Tibial nerve (tissue), 4 donors: ENCODE measurements around the gene FNDC3A. TPM values are rescaled to one million over a fixed set of nuclear protein-coding genes. Genes with fewer than 3 reads are reported as not detected.

Experiments used
- DNase-seq, 2 donors: peaks; one replicate each; pipeline ENCODE4 v3.0.0-alpha.2; 2019; ENCODE audit warnings: low spot score in 2 of 2
- H3K27ac ChIP-seq, 4 donors: fragments of 200-600 bp; sonication (generic) in 3 of 4; one replicate each; pipeline ENCODE4 v1.5.1; 2017 to 2019; ENCODE audit warnings: mild to moderate bottlenecking in 1 of 4
- H3K27me3 ChIP-seq, 2 donors: fragments of 200-600 bp; sonication (generic) in 1 of 2; one replicate each; pipeline versions ENCODE4 v1.5.1 to v1.6.0; 2017 to 2019
- H3K36me3 ChIP-seq, 3 donors: fragments of 200-600 bp; sonication (generic); one replicate each; pipeline ENCODE4 v1.5.1; 2018 to 2019
- H3K4me1 ChIP-seq, 4 donors: fragments of 200-600 bp; sonication (generic) in 3 of 4; one replicate each; pipeline ENCODE4 v1.5.1; 2017 to 2019
- H3K4me3 ChIP-seq, 4 donors: fragments of 200-600 bp; sonication (generic) in 3 of 4; one replicate each; pipeline ENCODE4 v1.5.1; 2017 to 2019; ENCODE audit warnings: mild to moderate bottlenecking in 1 of 4, moderate library complexity in 1 of 4
- H3K9me3 ChIP-seq, 4 donors: fragments of 200-600 bp; sonication (generic) in 3 of 4; one replicate each; pipeline ENCODE4 v1.5.1; 2017 to 2019
- CTCF ChIP-seq, 5 experiments: fragments of 200-600 bp in 3 of 5; fragments of 450-650 bp in 2 of 5; sonication (generic) in 3 of 5; IDR thresholded peaks; one replicate each; pipeline ENCODE4 v1.5.1; 2016 to 2019; ENCODE audit warnings: antibody characterized with exemption in 5 of 5, mild to moderate bottlenecking in 3 of 5, moderate library complexity in 2 of 5
- EP300 ChIP-seq, 2 donors: sonication (generic); formaldehyde crosslinking; IDR thresholded peaks; one replicate each; pipeline ENCODE4 v1.6.1; 2017; ENCODE audit warnings: antibody characterized with exemption in 2 of 2, mild to moderate bottlenecking in 1 of 2
- POLR2A ChIP-seq, 2 donors: fragments of 450-650 bp; IDR thresholded peaks; one replicate each; pipeline ENCODE4 v1.6.1; 2017; ENCODE audit warnings: antibody characterized with exemption in 2 of 2, mild to moderate bottlenecking in 2 of 2, moderate library complexity in 2 of 2
- WGBS, 2 donors: methylation state at CpG; one replicate each; pipeline ENCODE4 v1.1.5; 2018; 5-methylcytosine and 5-hydroxymethylcytosine counted together
- total RNA-seq, 4 donors: library from RNA; depleted of rRNA; stranded (reverse); fragments of >200 nt; gene quantifications; one replicate each; pipeline ENCODE4 v1.1.0, GENCODE V29; 2016

The FNDC3A gene
- total RNA-seq, 4 donors from 2014 or later = 38.2 to 57.7 (median 47.0) TPM

GRCh38 chr13:49052813-49053212 is 77.1 kb downstream of the FNDC3A start:
- no peak for TF ChIP-seq POLR2A (IDR thresholded peaks at IDR 0.05)
- no peak for TF ChIP-seq EP300 (IDR thresholded peaks at IDR 0.05)
- no peak for TF ChIP-seq CTCF (IDR thresholded peaks at IDR 0.05)
- Histone ChIP-seq H3K36me3 (no peaks in the 10 kb centered on the region), H3K27me3 (no peaks in the 10 kb centered on the region), H3K4me3 (no peak overlapping the region), H3K9me3 (peaks cover 0 to 5% (median 0%) of the 10 kb centered on the region in 4 donors), H3K27ac (no peak overlapping the region), H3K4me1 (no peaks in the 10 kb centered on the region)
- WGBS, 2 donors = 95% methylated on average over 6 of the region's 6 CpGs
- DNase-seq = no peak

DNA sequence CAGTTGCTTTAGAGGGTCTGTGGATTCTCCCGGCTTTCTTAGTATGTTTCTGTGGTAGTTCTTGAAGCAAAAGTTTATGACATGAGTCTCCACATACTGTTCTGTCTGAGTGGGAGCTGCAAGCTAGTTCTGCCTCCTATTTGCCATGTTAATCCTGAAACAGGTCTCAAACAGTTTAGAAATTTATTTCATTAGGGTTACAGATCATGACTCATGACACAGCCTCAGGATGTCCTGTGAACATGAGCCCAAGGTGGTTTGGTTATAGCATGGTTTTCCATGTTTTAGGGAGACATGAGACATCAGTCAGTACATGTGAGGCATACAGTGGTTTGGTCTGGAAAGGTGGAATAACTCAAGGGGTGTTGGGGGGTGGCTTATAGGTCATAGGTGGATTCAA is 77.5 kb downstream of the FNDC3A start:
- no peak for DNase-seq
- Histone ChIP-seq H3K4me3 (no peak overlapping the region), H3K9me3 (peaks cover 0 to 5% (median 0%) of the 10 kb centered on the region in 4 donors), H3K4me1 (no peaks in the 10 kb centered on the region), H3K27ac (no peak overlapping the region), H3K36me3 (no peaks in the 10 kb centered on the region), H3K27me3 (no peaks in the 10 kb centered on the region)
- TF ChIP-seq EP300 (IDR thresholded peaks at IDR 0.05) (no peak), CTCF (IDR thresholded peaks at IDR 0.05) (no peak), POLR2A (IDR thresholded peaks at IDR 0.05) (no peak)
- WGBS, 2 donors = 94 to 95% methylated on average over 1 of the region's 1 CpG

GRCh38 chr13:49053906-49054305 is 78.2 kb downstream of the FNDC3A start:
- Histone ChIP-seq H3K4me1 (no peaks in the 10 kb centered on the region), H3K4me3 (no peak overlapping the region), H3K9me3 (peaks cover 0 to 5% (median 0%) of the 10 kb centered on the region in 4 donors), H3K27ac (no peak overlapping the region), H3K27me3 (no peaks in the 10 kb centered on the region), H3K36me3 (no peaks in the 10 kb centered on the region)
- DNase-seq = no peak
- WGBS, 2 donors = 96 to 100% methylated on average over 1 of the region's 1 CpG
- TF ChIP-seq EP300 (IDR thresholded peaks at IDR 0.05) (no peak), POLR2A (IDR thresholded peaks at IDR 0.05) (no peak)

DNA sequence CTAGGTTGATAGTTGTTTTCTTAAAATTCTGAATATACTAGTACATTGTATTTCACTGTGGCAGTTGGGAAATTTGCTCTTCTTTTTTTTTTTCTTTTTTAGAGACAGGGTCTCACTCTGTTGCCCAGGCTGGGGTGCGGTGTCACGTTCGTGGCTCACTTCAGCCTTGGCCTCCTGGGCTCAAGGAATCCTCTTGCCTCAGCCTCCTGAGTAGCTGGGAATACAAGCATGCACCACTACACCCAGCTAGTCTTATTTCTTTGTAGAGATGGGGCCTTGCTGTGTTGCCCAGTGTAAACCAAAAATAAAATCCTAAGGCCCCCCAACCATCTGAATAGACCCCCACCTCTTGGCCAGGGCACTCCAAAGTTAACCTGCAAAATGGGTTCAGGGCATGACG is 79.3 kb downstream of the FNDC3A start:
- TF ChIP-seq POLR2A (IDR thresholded peaks at IDR 0.05) (no peak), CTCF (IDR thresholded peaks at IDR 0.05) (no peak), EP300 (IDR thresholded peaks at IDR 0.05) (no peak)
- Histone ChIP-seq H3K4me1 (no peaks in the 10 kb centered on the region), H3K27me3 (no peaks in the 10 kb centered on the region), H3K4me3 (no peak overlapping the region), H3K36me3 (no peaks in the 10 kb centered on the region), H3K9me3 (peaks cover 0 to 5% (median 0%) of the 10 kb centered on the region in 4 donors), H3K27ac (no peak overlapping the region)
- WGBS, 2 donors = 90 to 93% methylated on average over 4 of the region's 4 CpGs
- DNase-seq = no peak

- H3K27me3 ChIP-seq = no peaks in the 10 kb centered on the region
- WGBS, 2 donors = 83 to 91% methylated on average over 3 of the region's 3 CpGs
- DNase-seq = no peak
- no peak overlapping the region for H3K4me3 ChIP-seq
- no peaks in the 10 kb centered on the region for H3K9me3 ChIP-seq
- TF ChIP-seq EP300 (IDR thresholded peaks at IDR 0.05) (no peak), POLR2A (IDR thresholded peaks at IDR 0.05) (no peak), CTCF (IDR thresholded peaks at IDR 0.05) (no peak)
- no peak overlapping the region for H3K27ac ChIP-seq
- no peaks in the 10 kb centered on the region for H3K4me1 ChIP-seq
- H3K36me3 ChIP-seq = no peaks in the 10 kb centered on the region
Measured at GRCh38 chr13:49057176-49057575, 81.5 kb downstream of the FNDC3A start.

DNA sequence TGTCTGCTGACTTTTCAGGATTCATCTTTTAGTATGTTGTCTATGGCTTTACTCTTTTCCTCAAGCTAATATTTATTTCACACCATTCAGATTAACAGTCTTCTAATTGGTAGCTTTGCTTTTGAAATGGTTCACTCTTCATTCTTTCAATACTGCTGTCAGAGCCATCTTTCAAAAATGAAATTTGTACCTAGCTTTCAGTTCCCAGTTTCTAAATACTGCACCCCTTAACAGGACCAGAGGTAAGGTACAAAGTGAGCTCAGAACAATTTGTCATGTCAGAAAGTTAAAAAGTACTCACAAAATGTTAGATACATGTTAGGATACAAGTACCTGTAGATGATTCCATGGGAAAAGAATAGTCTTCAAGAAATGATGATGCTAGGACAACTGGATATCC is 83.0 kb downstream of the FNDC3A start:
- TF ChIP-seq CTCF (IDR thresholded peaks at IDR 0.05) (no peak), POLR2A (IDR thresholded peaks at IDR 0.05) (no peak), EP300 (IDR thresholded peaks at IDR 0.05) (no peak)
- Histone ChIP-seq H3K4me1 (peaks cover 0 to 7% (median 0%) of the 10 kb centered on the region in 4 donors), H3K36me3 (no peaks in the 10 kb centered on the region), H3K27ac (no peak overlapping the region), H3K9me3 (no peaks in the 10 kb centered on the region), H3K4me3 (no peak overlapping the region), H3K27me3 (no peaks in the 10 kb centered on the region)
- no peak for DNase-seq
